K562 (cell line): ENCODE results near the gene ORAI1. TPM values are rescaled to one million over a fixed set of nuclear protein-coding genes. Genes with fewer than 3 reads are reported as not detected.

Source experiments
- BCOR ChIP-seq: fragments of 450-650 bp; IDR thresholded peaks from 2 replicates; pipeline ENCODE4 v1.6.1; 2016
- E2F1 ChIP-seq: sonication (generic); formaldehyde crosslinking; IDR thresholded peaks from 2 replicates; pipeline ENCODE4 v1.8.1; 2023; ENCODE audit warnings: mild to moderate bottlenecking, missing genetic modification reagents, moderate library complexity
- EZH2 ChIP-seq: IDR thresholded peaks from 2 replicates; pipeline ENCODE4 v1.6.1; 2012; ENCODE audit warnings: low read depth, mild to moderate bottlenecking, inconsistent platforms, low read length, borderline replicate concordance
- GABPB2 ChIP-seq: fragments of 250-450 bp; sonication (Bioruptor Pico); conservative IDR thresholded peaks from 2 replicates; pipeline ENCODE4 v1.5.1; 2021; ENCODE audit warnings: mild to moderate bottlenecking
- GATAD2B ChIP-seq: fragments of 450-650 bp; IDR thresholded peaks from 2 replicates; pipeline ENCODE4 v1.6.1; 2017; ENCODE audit warnings: mild to moderate bottlenecking, borderline replicate concordance
- JUND ChIP-seq, 2 experiments: IDR thresholded peaks; 2 replicates in 1 of 2; 3 replicates in 1 of 2; pipeline ENCODE4 v1.6.1; 2011; ENCODE audit warnings: borderline replicate concordance in 2 of 2, low read depth in 2 of 2, low read length in 2 of 2, improper control_type of control experiment in 1 of 2, missing biosample characterization in 1 of 2, missing genetic modification characterization in 1 of 2, missing genetic modification reagents in 1 of 2
- NR0B1 ChIP-seq: fragments of 450-650 bp; IDR thresholded peaks from one replicate; pipeline ENCODE4 v1.6.1; 2018; ENCODE audit warnings: mild to moderate bottlenecking, moderate library complexity; ENCODE audit not compliant: partially characterized antibody
- PPARD ChIP-seq: fragments of 250-450 bp; sonication (Bioruptor Pico); IDR thresholded peaks from 2 replicates; pipeline ENCODE4 v1.8.0; 2022; ENCODE audit warnings: inconsistent platforms, mild to moderate bottlenecking, moderate library complexity
- PYGO2 ChIP-seq: fragments of 450-650 bp; IDR thresholded peaks from 2 replicates; pipeline ENCODE4 v1.6.1; 2016; ENCODE audit warnings: mild to moderate bottlenecking, missing genetic modification characterization, moderate library complexity, missing compliant biosample characterization
- SLC30A9 ChIP-seq: fragments of 250-450 bp; sonication (Bioruptor Pico); IDR thresholded peaks from 2 replicates; pipeline ENCODE4 v1.8.0; 2022; ENCODE audit warnings: mild to moderate bottlenecking, moderate library complexity
- SOX6 ChIP-seq: fragments of 450-650 bp; IDR thresholded peaks from 2 replicates; pipeline ENCODE4 v1.6.1; 2014; ENCODE audit warnings: mild to moderate bottlenecking
- TEAD4 ChIP-seq, 2 experiments: sonication (generic) in 1 of 2; formaldehyde crosslinking in 1 of 2; IDR thresholded peaks; 2 replicates each; pipeline versions ENCODE4 v1.6.1 to v1.8.0; 2012 to 2022; ENCODE audit warnings: borderline replicate concordance in 1 of 2, inconsistent platforms in 1 of 2, low read length in 1 of 2, mild to moderate bottlenecking in 1 of 2, missing genetic modification reagents in 1 of 2
- TSC22D4 ChIP-seq: fragments of 450-650 bp; IDR thresholded peaks from 2 replicates; pipeline ENCODE4 v1.6.1; 2016; ENCODE audit warnings: missing genetic modification characterization, missing biosample characterization, control low read depth
- U2AF1 ChIP-seq: fragments of 200-400 bp; formaldehyde crosslinking; optimal IDR thresholded peaks from 2 replicates; pipeline ENCODE3; 2017; ENCODE audit warnings: mild to moderate bottlenecking, low read depth, low read length, moderate library complexity
- ZKSCAN1 ChIP-seq: fragments of 150-350 bp; IDR thresholded peaks from 2 replicates; pipeline ENCODE4 v1.6.1; 2016; ENCODE audit warnings: low read depth, low read length
- ZNF274 ChIP-seq: IDR thresholded peaks from 2 replicates; pipeline ENCODE4 v1.6.1; 2011; ENCODE audit warnings: low read depth, mild to moderate bottlenecking, low read length, moderate library complexity, borderline replicate concordance
- ZNF444 ChIP-seq: fragments of 250-450 bp; sonication (Bioruptor Pico); IDR thresholded peaks from 2 replicates; pipeline ENCODE4 v1.4.0; 2020; ENCODE audit warnings: mild to moderate bottlenecking, moderate library complexity
- ZNF589 ChIP-seq: fragments of 200-800 bp; sonication (Bioruptor generic); IDR thresholded peaks from 2 replicates; pipeline ENCODE4 v1.6.1; 2016; ENCODE audit warnings: low read depth, missing genetic modification characterization, missing compliant biosample characterization
- polyA plus RNA-seq, 8 experiments: library from polyadenylated mRNA; depleted of rRNA in 4 of 8; stranded (reverse) in 5 of 8; unstranded in 3 of 8; fragments of >200 nt; fragmentation: Nextera tagmentation in 2 of 8; fragmentation: Illumina TruSeq in 1 of 8; extraction: Ambion mirVana in 2 of 8; extraction: Trizol in 1 of 8; gene quantifications; 2 replicates each; pipeline versions ENCODE4 v1.2.1 to v1.2.3, GENCODE V29; 2011 to 2014; ENCODE audit warnings: inconsistent platforms in 1 of 8, missing spikeins in 1 of 8
- total RNA-seq, 7 experiments: library from RNA; depleted of rRNA in 6 of 7; stranded (reverse); fragments of >200 nt in 6 of 7; fragmentation: Illumina TruSeq in 2 of 7; extraction: Trizol in 2 of 7; gene quantifications; 2 replicates each; pipeline versions ENCODE4 v1.2.1 to v1.2.3, GENCODE V29; 2011 to 2021; ENCODE audit warnings: low replicate concordance in 1 of 7
- TF ChIP-seq, protein P1 (sequence below): fragments of 250-450 bp; sonication (Bioruptor Pico); IDR thresholded peaks from 2 replicates; pipeline ENCODE4 v1.4.0; 2020; ENCODE audit warnings: mild to moderate bottlenecking, moderate library complexity
- TF ChIP-seq, protein P2 (sequence below): sonication (generic); formaldehyde crosslinking; IDR thresholded peaks from 2 replicates; pipeline ENCODE4 v1.8.1; 2022; ENCODE audit warnings: missing genetic modification reagents

Gene ORAI1
- total and polyA plus RNA-seq, 9 of the 15 experiments (the other 6 are each of a cell fraction or from before 2014, with no cell fraction given): 2.6 to 23.8 (median 9.3) TPM

GRCh38 chr12:121649819-121650353 lies 23.6 kb downstream of the ORAI1 start (continued):
- no peak for TF ChIP-seq EZH2
- TF ChIP-seq ZNF444: no peak
- TF ChIP-seq E2F1 (CRISPR knock-in tag): no peak
- TF ChIP-seq SOX6: peak; percentile 88
- TF ChIP-seq, protein P1, sequence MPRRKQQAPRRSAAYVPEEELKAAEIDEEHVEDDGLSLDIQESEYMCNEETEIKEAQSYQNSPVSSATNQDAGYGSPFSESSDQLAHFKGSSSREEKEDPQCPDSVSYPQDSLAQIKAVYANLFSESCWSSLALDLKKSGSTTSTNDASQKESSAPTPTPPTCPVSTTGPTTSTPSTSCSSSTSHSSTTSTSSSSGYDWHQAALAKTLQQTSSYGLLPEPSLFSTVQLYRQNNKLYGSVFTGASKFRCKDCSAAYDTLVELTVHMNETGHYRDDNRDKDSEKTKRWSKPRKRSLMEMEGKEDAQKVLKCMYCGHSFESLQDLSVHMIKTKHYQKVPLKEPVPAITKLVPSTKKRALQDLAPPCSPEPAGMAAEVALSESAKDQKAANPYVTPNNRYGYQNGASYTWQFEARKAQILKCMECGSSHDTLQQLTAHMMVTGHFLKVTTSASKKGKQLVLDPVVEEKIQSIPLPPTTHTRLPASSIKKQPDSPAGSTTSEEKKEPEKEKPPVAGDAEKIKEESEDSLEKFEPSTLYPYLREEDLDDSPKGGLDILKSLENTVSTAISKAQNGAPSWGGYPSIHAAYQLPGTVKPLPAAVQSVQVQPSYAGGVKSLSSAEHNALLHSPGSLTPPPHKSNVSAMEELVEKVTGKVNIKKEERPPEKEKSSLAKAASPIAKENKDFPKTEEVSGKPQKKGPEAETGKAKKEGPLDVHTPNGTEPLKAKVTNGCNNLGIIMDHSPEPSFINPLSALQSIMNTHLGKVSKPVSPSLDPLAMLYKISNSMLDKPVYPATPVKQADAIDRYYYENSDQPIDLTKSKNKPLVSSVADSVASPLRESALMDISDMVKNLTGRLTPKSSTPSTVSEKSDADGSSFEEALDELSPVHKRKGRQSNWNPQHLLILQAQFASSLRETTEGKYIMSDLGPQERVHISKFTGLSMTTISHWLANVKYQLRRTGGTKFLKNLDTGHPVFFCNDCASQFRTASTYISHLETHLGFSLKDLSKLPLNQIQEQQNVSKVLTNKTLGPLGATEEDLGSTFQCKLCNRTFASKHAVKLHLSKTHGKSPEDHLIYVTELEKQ (CRISPR knock-in tag): no peak
- no peak for TF ChIP-seq PYGO2 (tag)
- 0 out of 2 replicates have a peak, but pooled peaks have one; percentile 51 for TF ChIP-seq ZKSCAN1
- TF ChIP-seq TSC22D4: no peak
- no peak for TF ChIP-seq SLC30A9 (CRISPR knock-in tag)
- TF ChIP-seq, protein P2, sequence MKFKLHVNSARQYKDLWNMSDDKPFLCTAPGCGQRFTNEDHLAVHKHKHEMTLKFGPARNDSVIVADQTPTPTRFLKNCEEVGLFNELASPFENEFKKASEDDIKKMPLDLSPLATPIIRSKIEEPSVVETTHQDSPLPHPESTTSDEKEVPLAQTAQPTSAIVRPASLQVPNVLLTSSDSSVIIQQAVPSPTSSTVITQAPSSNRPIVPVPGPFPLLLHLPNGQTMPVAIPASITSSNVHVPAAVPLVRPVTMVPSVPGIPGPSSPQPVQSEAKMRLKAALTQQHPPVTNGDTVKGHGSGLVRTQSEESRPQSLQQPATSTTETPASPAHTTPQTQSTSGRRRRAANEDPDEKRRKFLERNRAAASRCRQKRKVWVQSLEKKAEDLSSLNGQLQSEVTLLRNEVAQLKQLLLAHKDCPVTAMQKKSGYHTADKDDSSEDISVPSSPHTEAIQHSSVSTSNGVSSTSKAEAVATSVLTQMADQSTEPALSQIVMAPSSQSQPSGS (CRISPR knock-in tag): no peak
- TF ChIP-seq NR0B1: no peak
- no peak for TF ChIP-seq U2AF1
- peak; percentile 97 for TF ChIP-seq TEAD4 (IDR thresholded peaks at IDR 0.05; ENCODE audit: low read length)
- TF ChIP-seq TEAD4 (CRISPR knock-in tag; IDR thresholded peaks at IDR 0.05; ENCODE audit: borderline replicate concordance): no peak
- peak; percentile 90 for TF ChIP-seq BCOR
- peak; percentile 38; the same call in 1 of the 2 replicates for TF ChIP-seq ZNF274
- TF ChIP-seq GATAD2B: no peak; the same call in 1 of the 2 replicates
- TF ChIP-seq PPARD (CRISPR knock-in tag): no peak
- TF ChIP-seq ZNF589 (CRISPR knock-in tag): peak; percentile 76
- TF ChIP-seq GABPB2 (CRISPR knock-in tag): no peak
- TF ChIP-seq JUND (IDR thresholded peaks at IDR 0.05; ENCODE audit: borderline replicate concordance, low read depth, low read length): peak; percentile 40
- peak; percentile 57; the same call in 1 of the 3 replicates for TF ChIP-seq JUND (tag; IDR thresholded peaks at IDR 0.05; ENCODE audit: borderline replicate concordance, low read depth, low read length)
